Astrocyte of the cerebellum (primary cell): Measurements from ENCODE around the gene TTC39C.

Source experiments
- DNase-seq: peaks from one replicate; pipeline ENCODE4 v3.0.0-alpha.2; 2011; ENCODE audit warnings: low read depth
- H3K4me3 ChIP-seq: 2 replicates; pipeline ENCODE4 v1.5.1; 2011; ENCODE audit warnings: mild to moderate bottlenecking, low read depth, low read length, moderate library complexity
- CTCF ChIP-seq: IDR thresholded peaks from 2 replicates; pipeline ENCODE4 v1.5.1; 2012; ENCODE audit warnings: low read length, low read depth, moderate library complexity, mild to moderate bottlenecking; ENCODE audit errors: missing control alignments
- in situ Hi-C: cut with HindIII; loops from 2 replicates; pipeline ENCODE4 v1.10.0; 2017; ENCODE audit warnings: low sequenced_read_pairs

Gene TTC39C

DNA sequence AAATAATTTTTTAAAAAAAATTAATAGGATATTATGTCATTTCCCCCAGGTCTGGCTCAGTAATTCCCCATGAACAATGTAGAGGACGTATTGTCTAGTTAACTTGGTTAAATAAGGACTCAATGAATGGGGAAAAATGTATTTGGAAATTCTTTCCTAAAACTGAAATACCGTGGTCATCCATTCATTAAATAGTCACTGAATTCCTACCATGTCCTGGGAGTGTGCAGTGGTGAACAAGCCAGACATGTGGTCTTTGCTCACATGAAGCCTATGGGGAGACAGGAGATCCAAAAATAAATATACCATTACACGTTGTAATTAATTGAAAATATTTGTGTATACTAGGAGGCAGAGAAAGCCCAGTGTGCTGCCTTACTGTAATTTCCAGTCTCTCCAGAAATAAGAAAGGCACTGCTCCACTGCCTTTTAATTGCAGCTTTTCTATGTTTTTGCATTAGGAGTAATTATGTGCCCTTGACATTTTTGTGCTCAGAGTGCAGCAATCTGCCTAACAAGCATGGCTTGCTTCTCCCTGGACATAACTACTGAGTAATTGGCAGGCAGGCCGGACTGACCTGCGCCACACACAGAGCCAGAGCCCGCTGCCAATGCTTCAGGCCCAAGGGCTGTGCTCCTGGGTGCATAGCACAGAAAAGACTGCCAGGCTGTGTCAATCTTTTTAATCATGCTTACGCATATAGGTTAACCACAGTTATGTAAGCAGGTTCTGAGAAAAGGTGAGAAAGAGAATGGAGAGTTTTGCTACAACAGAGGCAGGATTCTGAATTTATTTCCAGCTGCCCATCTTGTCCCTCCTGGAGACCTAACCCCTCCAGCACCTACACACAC lies 22.2 kb upstream of the TTC39C start:
- peak; percentile 81 for DNase-seq
- H3K4me3 ChIP-seq: no peak overlapping the region

DNA sequence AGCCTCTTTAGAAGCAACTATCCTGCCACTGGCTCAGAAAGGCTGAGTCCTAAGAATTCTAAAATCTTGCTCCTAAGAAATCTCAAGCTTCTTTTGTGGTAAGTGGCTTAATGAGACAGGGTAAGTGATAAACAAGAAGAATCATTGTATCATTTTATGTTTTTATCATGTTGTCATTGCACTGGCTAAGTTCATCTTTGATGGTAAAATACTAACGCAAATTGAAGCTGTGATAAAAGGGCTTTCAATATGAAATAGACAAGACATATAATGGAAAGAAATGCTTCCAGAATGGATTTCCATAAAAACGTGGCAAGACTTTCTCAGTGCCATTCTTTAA lies 21.6 kb upstream of the TTC39C start:
- TF ChIP-seq CTCF: no peak
- DNase-seq: no peak
- H3K4me3 ChIP-seq: no peak overlapping the region
- in situ Hi-C loops: no loop called here

More for the DNA sequence above, 22.2 kb upstream of the TTC39C start:
- in situ Hi-C loops: no loop called here
- no peak for TF ChIP-seq CTCF

GRCh38 chr18:23994361-23994902 lies 20.1 kb upstream of the TTC39C start:
- in situ Hi-C loops: no loop called here

DNA sequence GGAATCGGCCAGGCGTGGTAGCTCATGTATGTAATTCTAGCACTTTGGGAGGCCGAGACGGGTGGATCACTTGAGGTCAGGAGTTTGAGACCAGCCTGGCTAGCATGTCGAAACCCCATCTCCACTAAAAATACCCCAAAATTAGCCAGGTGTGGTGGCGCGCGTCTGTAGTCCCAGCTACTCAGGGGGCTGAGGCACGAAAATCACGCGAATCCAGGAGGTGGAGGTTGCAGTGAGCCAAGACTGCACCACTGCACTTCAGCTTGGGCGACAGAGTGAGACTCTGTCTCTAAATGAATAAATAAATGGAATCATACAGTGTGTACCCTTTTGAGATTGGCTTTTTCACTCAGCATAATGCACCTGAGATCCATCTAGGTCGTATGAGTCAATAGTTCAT lies 19.4 kb upstream of the TTC39C start:
- in situ Hi-C loops: no loop called here
- H3K4me3 ChIP-seq: no peak overlapping the region
- DNase-seq: no peak
- no peak for TF ChIP-seq CTCF

More at GRCh38 chr18:23994361-23994902, 20.1 kb upstream of the TTC39C start:
- TF ChIP-seq CTCF: no peak
- H3K4me3 ChIP-seq: no peak overlapping the region
- DNase-seq: peak; percentile 95

- DNase-seq: no peak
- in situ Hi-C loops: no loop called here
- no peak for TF ChIP-seq CTCF
- H3K4me3 ChIP-seq: no peak overlapping the region
Measured at GRCh38 chr18:23998018-23998417, 16.5 kb upstream of the TTC39C start.

DNA sequence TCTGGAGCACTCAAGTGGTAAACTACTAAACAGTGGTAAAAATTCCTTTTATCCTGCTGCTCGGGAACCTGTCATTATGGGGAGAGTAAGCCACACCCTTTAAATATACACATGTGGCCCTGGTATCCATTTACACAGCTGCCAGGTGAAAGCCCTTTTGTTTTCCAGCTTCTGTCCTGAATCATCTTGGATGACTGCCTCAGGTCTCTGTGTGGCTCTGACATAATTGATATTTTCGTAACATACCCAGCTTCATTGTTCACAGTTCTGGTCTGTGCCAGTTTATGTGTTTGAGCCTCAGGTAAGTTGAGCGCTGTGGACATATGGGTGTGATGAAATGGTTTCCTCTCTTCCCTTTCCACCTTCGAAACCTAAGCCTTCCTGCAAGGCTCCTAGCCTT lies 15.7 kb upstream of the TTC39C start:
- H3K4me3 ChIP-seq: no peak overlapping the region
- no peak for TF ChIP-seq CTCF
- in situ Hi-C loops: no loop called here
- no peak for DNase-seq
